ENCODE measurements around the gene PRR4. TPM values are rescaled to one million over a fixed set of nuclear protein-coding genes. Genes with fewer than 3 reads are reported as not detected.

PRR4 gene
- polyA plus RNA-seq, 1 donor, result 4.1 TPM

- no peak for DNase-seq (ENCODE audit: low read depth)
Measured at GRCh38 chr12:10801741-10802140, 47.5 kb downstream of the PRR4 start.

Other genes with a start within 250 kb of the PRR4 start
- 20.2 TPM for gene MAGOHB, start 235.9 kb downstream of the PRR4 start, polyA plus RNA-seq (ENCODE audit: insufficient read length)
- 0.13 TPM for gene STYK1, start 175.4 kb downstream of the PRR4 start, polyA plus RNA-seq (ENCODE audit: insufficient read length)
- gene YBX3, start 126.2 kb downstream of the PRR4 start, polyA plus RNA-seq (ENCODE audit: insufficient read length), result 1,060 TPM
- gene TAS2R7, start 46.8 kb downstream of the PRR4 start, polyA plus RNA-seq (ENCODE audit: insufficient read length), result not detected
- not detected for gene TAS2R8, start 42.2 kb downstream of the PRR4 start, polyA plus RNA-seq (ENCODE audit: insufficient read length)
- gene TAS2R9, start 39.3 kb downstream of the PRR4 start, polyA plus RNA-seq (ENCODE audit: insufficient read length), result not detected
- 1.1 TPM for gene TAS2R10, start 23.1 kb downstream of the PRR4 start, polyA plus RNA-seq (ENCODE audit: insufficient read length)
- 7.3 TPM for gene PRH1, start 34.8 kb upstream of the PRR4 start, polyA plus RNA-seq (ENCODE audit: insufficient read length)
- 0.11 TPM for gene TAS2R13, start 60.1 kb upstream of the PRR4 start, polyA plus RNA-seq (ENCODE audit: insufficient read length)
- 0.33 TPM for gene PRH2, start 79.8 kb upstream of the PRR4 start, polyA plus RNA-seq (ENCODE audit: insufficient read length)
- gene TAS2R14, start 89.8 kb upstream of the PRR4 start, polyA plus RNA-seq (ENCODE audit: insufficient read length), result 3.5 TPM
- gene TAS2R50, start 137.4 kb upstream of the PRR4 start, polyA plus RNA-seq (ENCODE audit: insufficient read length), result not detected
- gene TAS2R20, start 148.8 kb upstream of the PRR4 start, polyA plus RNA-seq (ENCODE audit: insufficient read length), result 1.4 TPM
- 1.3 TPM for gene TAS2R19, start 173.1 kb upstream of the PRR4 start, polyA plus RNA-seq (ENCODE audit: insufficient read length)
- gene TAS2R31, start 181.9 kb upstream of the PRR4 start, polyA plus RNA-seq (ENCODE audit: insufficient read length), result 0.73 TPM
- gene TAS2R46, start 212.8 kb upstream of the PRR4 start, polyA plus RNA-seq (ENCODE audit: insufficient read length), result 0.35 TPM
- gene TAS2R43, start 242.8 kb upstream of the PRR4 start, polyA plus RNA-seq (ENCODE audit: insufficient read length), result 0.35 TPM